ENCODE measurements around the gene MKNK2. TPM values are rescaled to one million over a fixed set of nuclear protein-coding genes. Genes with fewer than 3 reads are reported as not detected.

MKNK2 gene
- total and polyA plus RNA-seq, 2 donors (not counting 3 experiments of a cell fraction or from before 2014, with no cell fraction given), result 65.1 to 86.1 TPM

DNA sequence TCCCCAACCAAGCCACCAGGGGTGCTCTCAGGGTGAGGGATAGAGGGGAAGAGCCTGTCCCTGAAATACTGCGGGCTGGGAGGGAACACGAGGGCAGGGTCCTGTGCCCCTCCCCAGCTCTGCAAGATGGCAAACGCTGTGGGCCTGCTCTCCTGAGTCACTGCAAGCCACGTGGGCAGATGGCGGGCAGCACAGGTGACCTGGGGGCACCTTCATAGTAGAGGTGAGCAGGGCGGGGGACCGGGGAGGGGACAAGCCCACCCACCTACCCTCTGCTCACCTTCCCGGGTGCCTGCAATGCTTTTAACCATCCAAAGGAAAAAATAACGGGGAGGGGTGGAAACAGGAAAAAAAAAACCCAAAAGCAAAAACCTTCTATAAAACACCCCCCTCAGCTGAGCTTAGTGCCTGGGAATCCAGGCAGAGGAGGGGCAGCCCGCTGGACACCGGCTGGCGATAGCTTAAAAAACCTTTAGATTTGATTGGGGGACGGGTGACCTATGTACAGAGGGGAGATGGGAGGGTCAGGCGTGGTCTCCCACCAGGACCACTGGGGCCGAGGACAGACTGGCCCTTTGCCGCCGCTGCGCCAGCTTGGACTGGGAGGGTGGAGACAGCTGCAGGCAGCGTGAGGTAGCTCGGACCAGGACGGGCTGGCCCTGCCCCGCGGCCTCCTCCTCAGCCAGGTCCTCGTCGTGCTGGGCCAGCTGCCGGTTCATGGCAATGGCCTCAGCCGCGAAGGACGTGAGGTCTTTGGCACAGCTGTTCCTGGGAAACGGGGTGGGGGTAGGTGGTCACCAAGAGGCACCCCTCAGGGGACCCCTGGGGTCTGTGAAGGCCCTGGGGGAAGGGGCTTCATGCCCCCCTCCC lies 11.7 kb downstream of the MKNK2 start:
- peaks cover 14% of the 10 kb centered on the region for H3K4me1 ChIP-seq (ENCODE audit: control insufficient read depth, extremely low read depth, insufficient read depth, low read length)
- FAIRE-seq (no peak), DNase-seq (ENCODE audit: low read depth, low spot score) (no peak)
- no peaks in the 10 kb centered on the region for H3K9me1 ChIP-seq (replicated peaks; ENCODE audit: control insufficient read depth, extremely low read depth, insufficient read depth, low read length)
- no peak overlapping the region for H3K4me3 ChIP-seq (replicated peaks in 1 of 3; ENCODE audit: insufficient read depth in 1 of 3, low read depth in 1 of 3, low read length in 3 of 3)
- ChIA-PET POLR2A (no interaction called here), CTCF (interaction anchor here (1.4 kb wide), 1 partner anchor 10 kb away, joined by 4 read pairs; no protein-coding TSS in a partner anchor)
- no peak overlapping the region for H2AFZ ChIP-seq (ENCODE audit: low read depth, low read length)
- intact Hi-C loops (cut with micrococcal nuclease), result no loop called here
- no peaks in the 10 kb centered on the region for H3K9me3 ChIP-seq (replicated peaks; ENCODE audit: control insufficient read depth, insufficient read depth, low read length)
- dilution Hi-C loops (cut with MboI; ENCODE audit: extremely low pct_ligation_motif_present, low sequenced_read_pairs), result no loop called here
- peaks cover 2% of the 10 kb centered on the region for H3K79me2 ChIP-seq (ENCODE audit: control insufficient read depth, insufficient read depth, low read length)
- BruUV-seq (replicated peaks), result no TSS peak
- H4K20me1 ChIP-seq (replicated peaks; ENCODE audit: control insufficient read depth, extremely low read depth, insufficient read depth, low read length), result no peaks in the 10 kb centered on the region
- no peak overlapping the region for H3K9ac ChIP-seq (replicated peaks; ENCODE audit: extremely low read depth, insufficient read depth, low read length)
- H3K27ac ChIP-seq (ENCODE audit: insufficient read depth, low read depth, low read length), result no peak overlapping the region
- H3K27me3 ChIP-seq (ENCODE audit: control insufficient read depth in 2 of 2, insufficient read depth in 2 of 2, low read length in 2 of 2), result no peaks in the 10 kb centered on the region
- no peak overlapping the region for H3K4me2 ChIP-seq (ENCODE audit: insufficient read depth, low read length)
- TF ChIP-seq POLR2A (IDR thresholded peaks at IDR 0.05; ENCODE audit: low read depth, low read length) (no peak), FOS (IDR thresholded peaks at IDR 0.05; ENCODE audit: borderline replicate concordance, insufficient read depth, low read length) (no peak), JUN (IDR thresholded peaks at IDR 0.05; ENCODE audit: borderline replicate concordance, insufficient read depth, insufficient read length, low read depth) (no peak), GATA2 (IDR thresholded peaks at IDR 0.05; ENCODE audit: insufficient read depth, insufficient read length, low read depth, low read length) (no peak), EZH2 (IDR thresholded peaks at IDR 0.05; ENCODE audit: borderline replicate concordance, low read depth, low read length, severe bottlenecking) (no peak), POLR2AphosphoS5 (IDR thresholded peaks at IDR 0.05; ENCODE audit: insufficient read depth, low read depth, low read length) (no peak), MYC (IDR thresholded peaks at IDR 0.05; ENCODE audit: low read depth, low read length) (no peak)
- TF ChIP-seq, protein P1, sequence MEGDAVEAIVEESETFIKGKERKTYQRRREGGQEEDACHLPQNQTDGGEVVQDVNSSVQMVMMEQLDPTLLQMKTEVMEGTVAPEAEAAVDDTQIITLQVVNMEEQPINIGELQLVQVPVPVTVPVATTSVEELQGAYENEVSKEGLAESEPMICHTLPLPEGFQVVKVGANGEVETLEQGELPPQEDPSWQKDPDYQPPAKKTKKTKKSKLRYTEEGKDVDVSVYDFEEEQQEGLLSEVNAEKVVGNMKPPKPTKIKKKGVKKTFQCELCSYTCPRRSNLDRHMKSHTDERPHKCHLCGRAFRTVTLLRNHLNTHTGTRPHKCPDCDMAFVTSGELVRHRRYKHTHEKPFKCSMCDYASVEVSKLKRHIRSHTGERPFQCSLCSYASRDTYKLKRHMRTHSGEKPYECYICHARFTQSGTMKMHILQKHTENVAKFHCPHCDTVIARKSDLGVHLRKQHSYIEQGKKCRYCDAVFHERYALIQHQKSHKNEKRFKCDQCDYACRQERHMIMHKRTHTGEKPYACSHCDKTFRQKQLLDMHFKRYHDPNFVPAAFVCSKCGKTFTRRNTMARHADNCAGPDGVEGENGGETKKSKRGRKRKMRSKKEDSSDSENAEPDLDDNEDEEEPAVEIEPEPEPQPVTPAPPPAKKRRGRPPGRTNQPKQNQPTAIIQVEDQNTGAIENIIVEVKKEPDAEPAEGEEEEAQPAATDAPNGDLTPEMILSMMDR (IDR thresholded peaks at IDR 0.05; ENCODE audit: extremely low read depth in 1 of 2, insufficient read depth in 1 of 2, low read depth in 1 of 2, low read length in 2 of 2), result no peak
- TF ChIP-seq, protein P2, sequence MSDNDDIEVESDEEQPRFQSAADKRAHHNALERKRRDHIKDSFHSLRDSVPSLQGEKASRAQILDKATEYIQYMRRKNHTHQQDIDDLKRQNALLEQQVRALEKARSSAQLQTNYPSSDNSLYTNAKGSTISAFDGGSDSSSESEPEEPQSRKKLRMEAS (IDR thresholded peaks at IDR 0.05; ENCODE audit: insufficient read depth, insufficient read length), result no peak
- H3K36me3 ChIP-seq (ENCODE audit: control insufficient read depth in 2 of 2, extremely low read depth in 1 of 2, insufficient read depth in 2 of 2, low read length in 2 of 2), result peaks cover 0 to 46% of the 10 kb centered on the region in 2 experiments

Data from endothelial cell of umbilical vein (primary cell).